SIG-M5 treated with dmso at 0.1 percent for 504 hours (cell line): Measurements from ENCODE around the gene TRAF3IP1.
"Not testable (repeated sequence)": the region's sequence is repeated elsewhere in the genome, so short reads cannot be mapped to it uniquely, and the experiment has no call there.

Experiments
- DNase-seq: peaks from one replicate; lab custom pipeline; 2025; ENCODE audit not compliant: unreplicated experiment; lab: John Stamatoyannopoulos, UW

TRAF3IP1 gene

GRCh38 chr2:238320246-238320647 is at the start of gene TRAF3IP1:
TSS of gene TRAF3IP1 (plus strand) at chr2:238320518. CDS start at chr2:238320663, 145 bp downstream.
- DNase-seq: peak; percentile 73

GRCh38 chr2:238270606-238271005 is 49.7 kb upstream of the TRAF3IP1 start:
- no peak for DNase-seq

GRCh38 chr2:238271061-238271554 is 49.2 kb upstream of the TRAF3IP1 start:
- no peak for DNase-seq

- DNase-seq: not testable (repeated sequence)
Measured at GRCh38 chr2:238271686-238272085, 48.6 kb upstream of the TRAF3IP1 start.

GRCh38 chr2:238272156-238272555 is 48.2 kb upstream of the TRAF3IP1 start:
- no peak for DNase-seq

GRCh38 chr2:238273433-238273832 is 46.9 kb upstream of the TRAF3IP1 start:
- not testable (repeated sequence) for DNase-seq

GRCh38 chr2:238274152-238274865 is 46.0 kb upstream of the TRAF3IP1 start:
- DNase-seq: no peak

- DNase-seq: no peak
Measured at GRCh38 chr2:238277695-238278094, 42.6 kb upstream of the TRAF3IP1 start.

GRCh38 chr2:238278626-238279323 is 41.5 kb upstream of the TRAF3IP1 start:
- DNase-seq: no peak

GRCh38 chr2:238279324-238279682 is 41.0 kb upstream of the TRAF3IP1 start:
- no peak for DNase-seq

- DNase-seq: no peak
Measured at GRCh38 chr2:238280083-238280825, 40.1 kb upstream of the TRAF3IP1 start.

- DNase-seq: no peak
Measured at GRCh38 chr2:238281826-238282480, 38.4 kb upstream of the TRAF3IP1 start.

- no peak for DNase-seq
Measured at GRCh38 chr2:238282861-238283738, 37.2 kb upstream of the TRAF3IP1 start.

GRCh38 chr2:238284802-238285515 is 35.4 kb upstream of the TRAF3IP1 start:
- no peak for DNase-seq

GRCh38 chr2:238285653-238286082 is 34.6 kb upstream of the TRAF3IP1 start:
- DNase-seq: peak; percentile 79

GRCh38 chr2:238286095-238286494 is 34.2 kb upstream of the TRAF3IP1 start:
- peak; percentile 20 for DNase-seq

- peak; percentile 65 for DNase-seq
Measured at GRCh38 chr2:238286551-238286950, 33.8 kb upstream of the TRAF3IP1 start.

- no peak for DNase-seq
Measured at GRCh38 chr2:238286987-238287736, 33.2 kb upstream of the TRAF3IP1 start.
